Activated CD8-positive, alpha-beta memory T cell treated with anti-CD3 and anti-CD28 coated beads for 48 hours (primary cell): ENCODE measurements around the gene SLC22A5.
A peak's percentile ranks its signal among the peaks of the same experiment; 100 is the strongest.
"Not testable (repeated sequence)": the region's sequence is repeated elsewhere in the genome, so short reads cannot be mapped to it uniquely, and the experiment has no call there.

Experiments
- DNase-seq, 3 experiments: peaks; one replicate each; pipeline ENCODE4 v3.0.0-alpha.2; 2020; ENCODE audit warnings: low read depth in 2 of 3, low spot score in 2 of 3

Gene SLC22A5

DNA sequence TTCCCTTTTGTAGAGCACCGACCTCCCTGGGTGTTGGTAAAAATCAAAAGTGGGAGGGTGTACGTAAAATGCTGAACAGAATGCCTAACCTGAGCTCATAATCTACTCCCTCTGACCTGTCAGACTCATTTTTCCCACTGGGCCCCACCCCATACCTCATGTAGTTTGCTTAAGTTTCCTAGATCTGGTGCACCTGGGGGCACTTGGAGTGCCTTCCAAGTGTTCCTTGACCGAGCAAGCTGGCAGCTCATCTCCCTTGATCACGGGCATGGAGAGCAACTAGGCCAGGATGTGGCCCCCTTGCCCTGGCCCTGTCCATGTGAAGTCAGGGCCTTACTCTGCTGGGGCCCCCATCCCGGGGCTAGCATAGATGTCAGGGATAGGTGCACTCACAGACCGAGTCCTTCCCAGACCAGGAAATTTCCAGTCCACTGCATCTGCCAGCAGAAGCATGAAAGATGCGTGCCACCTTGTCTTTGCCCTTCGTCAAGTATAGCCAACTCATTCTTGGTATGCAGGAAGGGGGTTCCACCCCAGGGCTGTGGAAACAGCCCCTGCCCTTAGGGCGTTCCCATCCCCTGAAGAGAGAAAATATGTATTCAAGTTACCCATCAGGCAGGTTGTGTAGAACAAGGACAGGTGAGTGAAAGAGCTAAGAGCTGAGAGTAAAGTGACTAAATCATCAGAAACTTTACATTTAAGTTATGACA, 41.9 kb downstream of the SLC22A5 start:
- DNase-seq, result no peak

DNA sequence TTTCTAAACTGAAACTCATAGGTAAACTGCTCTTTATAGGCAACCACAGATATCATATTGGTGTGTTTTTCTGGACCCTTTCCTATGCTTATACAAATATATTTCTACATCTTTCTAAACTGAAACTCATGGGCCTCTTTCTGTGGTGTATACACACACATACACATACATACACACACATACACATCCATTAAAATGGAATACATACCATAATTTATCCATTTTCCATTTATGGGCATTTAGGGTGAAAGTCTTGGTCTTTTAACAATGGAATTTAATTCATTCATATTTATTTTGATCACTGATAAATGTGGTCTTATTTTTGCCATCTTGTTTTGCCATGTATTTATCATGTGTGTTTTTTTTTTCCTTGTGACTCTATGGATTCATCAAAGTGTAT, 44.1 kb downstream of the SLC22A5 start:
- DNase-seq, result no peak

GRCh38 chr5:132414634-132415378, 45.3 kb downstream of the SLC22A5 start:
- DNase-seq, result no peak

DNA sequence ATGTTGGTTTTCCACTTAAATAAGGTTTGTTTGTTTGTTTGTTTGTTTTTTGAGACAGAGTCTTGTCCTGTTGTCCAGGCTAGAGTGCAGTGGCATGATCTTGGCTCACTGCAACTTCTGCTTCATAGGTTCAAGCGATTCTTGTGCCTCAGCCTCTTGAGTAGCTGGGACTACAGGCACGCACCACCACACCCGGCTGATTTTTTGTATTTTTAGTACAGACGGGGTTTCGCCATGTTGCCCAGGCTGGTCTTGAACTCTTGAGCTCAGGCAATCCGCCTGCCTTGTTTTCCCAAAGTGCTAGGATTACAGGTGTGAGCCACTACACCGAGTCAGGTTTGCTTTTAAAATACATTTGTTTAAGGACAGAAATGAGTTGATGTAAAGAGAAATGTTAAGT, 46.0 kb downstream of the SLC22A5 start:
- DNase-seq, result not testable (repeated sequence)

DNA sequence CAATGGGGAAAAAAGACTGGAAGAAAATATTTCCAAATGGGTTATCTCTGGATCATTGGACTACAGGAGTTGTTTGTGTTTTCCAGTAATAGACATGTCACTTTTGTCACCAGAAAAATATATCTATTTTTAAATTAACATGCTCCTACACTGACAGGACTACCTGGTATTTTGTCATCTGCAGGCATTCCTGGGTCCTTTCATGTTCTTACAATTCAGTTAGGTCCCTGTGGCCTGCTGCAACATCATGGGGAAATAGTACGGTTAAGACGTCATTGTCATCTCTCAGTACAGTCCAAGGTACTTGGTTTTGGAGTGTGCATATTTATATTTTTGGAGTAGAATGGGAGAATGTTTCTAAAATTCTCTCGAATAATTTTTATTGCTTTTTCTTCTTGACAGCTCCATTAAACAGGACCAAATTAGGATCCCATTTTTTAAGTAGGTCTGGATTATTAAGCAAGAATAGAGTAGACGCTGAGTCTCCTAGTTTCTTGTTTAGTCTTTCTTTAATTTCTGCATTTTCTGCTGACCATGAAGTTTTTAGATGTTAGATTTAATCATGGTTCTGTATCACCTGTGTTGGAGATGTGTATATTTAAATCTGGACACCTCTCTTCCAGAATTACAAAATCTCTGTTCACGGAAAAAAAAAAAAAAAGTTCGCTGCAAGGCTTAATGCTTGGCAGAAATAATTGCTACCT, 46.9 kb downstream of the SLC22A5 start:
- no peak for DNase-seq

DNA sequence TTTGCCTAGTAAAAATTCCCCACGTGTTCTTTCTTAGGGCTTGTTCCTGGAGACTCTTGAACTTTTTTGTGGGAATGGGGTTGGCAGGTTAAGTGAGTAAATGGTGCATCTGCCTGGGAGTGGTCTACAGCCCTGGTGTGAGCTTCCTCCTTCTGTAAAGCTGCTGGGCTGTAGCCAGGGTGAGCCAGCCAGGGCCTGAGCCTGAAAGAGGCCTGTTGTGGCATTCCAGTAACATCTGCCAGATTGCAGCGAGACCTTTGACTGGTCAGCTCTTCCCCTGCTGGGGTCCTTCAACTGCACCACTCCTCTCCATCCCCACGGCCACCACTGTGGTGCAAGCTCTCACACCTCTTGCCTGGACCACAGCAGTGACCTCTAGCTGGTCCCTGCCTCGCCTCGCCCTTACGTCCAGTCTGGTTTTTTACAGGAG, 47.5 kb downstream of the SLC22A5 start:
- no peak for DNase-seq

DNA sequence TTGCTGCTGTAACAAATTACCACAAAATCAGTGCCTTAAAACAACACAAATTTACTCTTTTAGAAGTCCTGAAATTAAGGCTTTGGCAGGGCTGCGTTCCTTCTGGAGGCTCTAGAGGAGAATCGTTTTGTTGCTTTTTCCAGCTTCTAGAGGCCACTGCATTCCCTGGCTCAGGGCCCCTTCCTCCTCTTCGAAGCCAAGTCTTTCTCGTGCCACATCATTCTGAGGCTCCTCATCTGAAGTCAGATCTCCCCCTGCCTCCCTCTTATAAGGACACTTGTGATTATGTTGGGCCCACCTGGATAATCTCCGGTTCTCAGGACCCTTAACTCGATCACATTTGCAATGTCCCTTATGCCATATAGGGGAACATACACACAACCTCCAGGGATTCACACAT, 48.0 kb downstream of the SLC22A5 start:
- no peak for DNase-seq

DNA sequence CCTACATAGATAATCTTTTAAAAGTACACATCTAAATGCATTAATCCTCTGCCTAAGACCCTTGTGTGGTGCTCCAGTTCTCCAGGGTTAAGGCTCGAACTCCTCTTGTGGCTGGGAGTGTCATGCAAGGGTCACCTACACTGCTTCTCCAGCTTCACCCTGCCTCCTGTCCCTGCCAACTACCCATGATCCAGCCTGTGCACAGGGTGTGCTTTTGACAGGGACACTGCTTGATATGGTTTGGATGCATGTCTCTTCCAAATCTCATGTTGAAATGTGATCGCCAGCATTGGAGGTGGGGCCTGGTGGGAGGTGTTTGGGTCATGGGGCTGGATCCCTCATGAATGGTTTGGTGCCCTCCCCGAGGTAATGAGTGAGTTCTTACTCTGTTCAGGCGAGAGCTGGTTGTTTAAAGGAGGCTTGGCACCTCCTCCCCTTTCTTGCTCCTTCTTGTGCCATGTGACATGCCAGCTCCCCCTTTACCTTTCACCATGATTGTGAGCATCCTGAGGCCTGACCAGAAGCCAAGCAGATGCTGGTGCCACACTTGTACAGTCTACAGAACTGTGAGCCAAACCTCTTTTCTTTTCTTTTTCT, 48.5 kb downstream of the SLC22A5 start:
- no peak for DNase-seq

DNA sequence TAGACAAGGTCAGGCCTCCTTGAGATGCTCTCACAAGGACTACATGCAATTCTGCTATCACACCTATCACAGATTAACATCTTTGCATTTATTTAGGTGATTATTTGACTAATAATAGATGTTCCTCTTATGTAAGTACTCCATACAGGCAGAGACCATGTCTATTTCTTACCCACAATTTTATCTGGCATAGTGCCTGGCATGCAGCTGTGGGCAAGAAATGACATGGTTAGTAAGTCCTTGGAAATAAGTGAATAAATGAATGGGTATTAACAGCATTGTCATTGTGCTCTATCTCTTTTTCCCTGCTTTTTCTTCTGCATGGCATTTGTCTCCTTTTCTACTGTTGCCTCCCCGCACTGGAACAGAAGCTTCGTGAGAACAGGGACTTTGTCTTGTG, 49.4 kb downstream of the SLC22A5 start:
- DNase-seq, result no peak

DNA sequence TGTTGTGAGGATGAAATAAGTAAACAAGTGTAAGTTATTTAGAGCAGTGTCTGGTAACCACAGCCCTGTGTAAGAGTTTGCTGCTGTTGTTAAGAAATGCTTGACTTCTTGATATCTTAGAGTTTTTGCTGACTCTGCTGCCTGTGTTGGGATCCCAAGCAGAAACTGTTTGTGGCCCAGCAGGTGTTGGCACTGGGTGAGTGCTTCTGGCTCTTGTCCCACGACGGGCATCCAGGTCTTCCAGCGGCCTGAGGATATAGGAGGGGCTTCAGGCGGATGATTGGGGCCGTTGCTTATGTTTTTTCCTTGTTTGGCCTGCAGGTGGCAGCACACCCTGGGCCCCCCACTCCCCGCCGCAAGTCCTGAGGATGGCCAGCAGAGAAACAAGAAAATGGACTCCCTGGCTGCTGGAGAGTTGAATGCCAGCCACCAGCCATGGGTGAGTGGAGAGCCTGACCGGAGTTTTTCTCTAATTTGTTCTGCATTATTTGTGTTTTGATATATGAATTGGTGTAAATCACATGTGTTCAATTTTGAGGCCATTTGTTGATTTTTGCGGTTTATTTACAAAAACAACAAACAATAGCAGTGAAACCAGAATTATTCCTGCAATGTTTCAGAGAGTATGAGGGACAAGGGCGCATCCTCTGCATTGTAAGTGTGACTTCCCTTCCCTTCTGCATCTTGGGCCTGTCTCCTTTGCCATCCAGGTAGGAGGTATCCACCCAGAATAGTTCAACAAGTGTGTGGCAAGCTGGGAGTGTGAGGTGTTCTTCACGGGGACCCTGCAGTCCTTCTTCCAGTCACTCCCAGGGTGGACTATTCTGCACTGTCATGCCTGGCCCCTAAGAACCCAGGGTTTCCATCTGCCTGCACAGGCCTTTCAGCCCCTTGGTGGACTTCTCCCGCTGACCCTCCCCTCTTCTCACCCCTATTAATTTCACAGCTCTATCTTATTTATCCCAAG, 50.3 kb downstream of the SLC22A5 start:
- DNase-seq, result peak; percentile 32 to 42 (median 34)

GRCh38 chr5:132420706-132421272, 51.3 kb downstream of the SLC22A5 start:
- no peak for DNase-seq

DNA sequence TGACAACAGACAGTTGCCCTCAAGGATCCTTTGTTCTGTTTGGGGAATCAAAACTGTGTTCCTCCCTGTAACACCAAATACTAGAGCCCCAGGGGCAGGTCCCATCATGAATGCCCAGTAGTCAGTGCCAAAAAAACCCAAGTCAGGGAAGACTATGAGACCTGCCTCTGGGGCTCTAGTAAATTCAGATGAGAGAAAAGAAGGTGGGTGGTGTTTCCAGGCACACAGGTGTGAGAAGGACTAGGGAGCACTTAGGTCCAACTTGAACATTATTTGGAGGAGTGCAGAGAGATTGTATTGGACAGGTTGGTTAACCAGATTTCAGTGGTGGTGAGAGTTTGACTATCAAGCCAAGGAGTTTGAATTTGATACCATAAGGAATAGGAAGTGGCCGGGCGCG, 52.0 kb downstream of the SLC22A5 start:
- DNase-seq, result no peak

GRCh38 chr5:132422720-132423437, 53.4 kb downstream of the SLC22A5 start:
- DNase-seq, result no peak

DNA sequence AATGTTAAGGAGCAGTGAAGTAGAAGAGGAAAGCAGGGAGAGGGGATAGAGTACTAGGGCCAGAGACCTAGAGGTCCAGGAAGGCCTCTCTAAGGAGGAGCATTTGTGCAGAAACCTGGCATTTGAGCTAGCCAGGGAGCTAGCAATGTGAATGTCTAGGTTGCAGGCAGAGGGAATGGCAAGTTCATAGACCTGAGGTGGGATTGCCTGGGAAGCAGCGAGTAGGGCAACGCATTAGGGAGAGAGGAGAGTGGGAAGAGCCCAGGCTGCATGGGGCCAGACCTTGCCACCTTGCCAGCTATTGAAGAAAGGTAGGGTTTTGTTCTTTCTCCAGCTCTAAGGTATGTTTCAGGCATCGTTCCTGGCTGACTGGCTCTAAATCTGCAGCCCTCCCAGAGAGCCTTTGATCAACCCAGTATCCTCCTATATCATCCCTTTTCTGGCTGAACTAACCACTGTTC, 54.0 kb downstream of the SLC22A5 start:
- DNase-seq, result no peak

GRCh38 chr5:132424167-132424880, 54.8 kb downstream of the SLC22A5 start:
- DNase-seq, result no peak

- peak in 1 of 3 experiments; percentile 44 for DNase-seq
These were observed 55.8 kb downstream of the SLC22A5 start for GRCh38 chr5:132425009-132425937.

DNA sequence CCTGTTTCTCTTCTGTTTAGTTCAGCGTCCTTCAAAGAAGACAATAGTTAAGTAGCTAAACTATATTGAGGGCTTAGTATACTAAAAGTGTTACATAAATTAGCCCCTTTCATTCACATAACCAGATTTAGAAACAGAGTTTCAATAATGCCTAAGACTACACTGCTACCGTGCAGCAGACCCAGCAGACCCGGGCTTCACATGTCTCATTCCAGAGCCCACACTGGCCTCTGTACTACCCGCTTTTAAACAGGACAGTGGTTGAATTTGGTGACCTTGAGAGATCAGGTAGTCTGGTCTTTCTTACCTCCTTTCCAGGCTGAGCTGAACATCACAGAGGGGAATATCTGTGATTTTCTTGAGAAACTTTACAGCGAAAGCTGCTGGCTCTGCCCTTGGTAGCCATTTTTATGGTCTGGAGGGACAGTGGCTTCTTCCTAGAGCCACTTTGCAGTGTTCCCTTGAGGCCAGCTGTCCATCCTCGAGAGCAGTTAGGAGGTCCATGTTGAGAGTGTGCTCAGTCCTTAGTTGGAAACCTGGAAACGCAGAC, 56.5 kb downstream of the SLC22A5 start:
- no peak for DNase-seq
